Heart right ventricle (tissue), 16 donors: Measurements from ENCODE around the gene FBXO36. TPM values are rescaled to one million over a fixed set of nuclear protein-coding genes. Genes with fewer than 3 reads are reported as not detected.

Experiments
- ATAC-seq, 8 donors: fragments of 200-7000 bp; cut with Tn5 transposase; one replicate each; pipeline ENCODE4 v1.9.1; 2020; ENCODE audit warnings: mild to moderate bottlenecking in 8 of 8, moderate library complexity in 8 of 8, moderate number of reproducible peaks in 1 of 8
- DNase-seq, 2 donors: peaks; one replicate each; pipeline ENCODE4 v3.0.0-alpha.2; 2020
- H3K27ac ChIP-seq, 10 donors: fragments of 200-600 bp; sonication (generic) in 2 of 10; one replicate each; pipeline versions ENCODE4 v1.5.0 to v1.8.0; 2020 to 2022; ENCODE audit warnings: mild to moderate bottlenecking in 3 of 10
- H3K27me3 ChIP-seq, 7 donors: fragments of 200-600 bp; one replicate each; pipeline ENCODE4 v1.8.0; 2021 to 2022; ENCODE audit warnings: mild to moderate bottlenecking in 2 of 7
- H3K36me3 ChIP-seq, 9 donors: fragments of 200-600 bp; sonication (generic) in 1 of 9; one replicate each; pipeline versions ENCODE4 v1.5.0 to v1.8.0; 2020 to 2022; ENCODE audit warnings: mild to moderate bottlenecking in 2 of 9
- H3K4me1 ChIP-seq, 9 donors: fragments of 200-600 bp; sonication (generic) in 1 of 9; one replicate each; pipeline versions ENCODE4 v1.5.0 to v1.8.0; 2020 to 2022; ENCODE audit warnings: mild to moderate bottlenecking in 4 of 9
- H3K4me3 ChIP-seq, 10 donors: fragments of 200-600 bp; sonication (generic) in 2 of 10; one replicate each; pipeline versions ENCODE4 v1.5.0 to v1.8.0; 2020 to 2022; ENCODE audit warnings: mild to moderate bottlenecking in 7 of 10, moderate library complexity in 2 of 10
- H3K9me3 ChIP-seq, 11 donors: fragments of 200-600 bp in 10 of 11; sonication (generic) in 2 of 11; one replicate each; pipeline versions ENCODE4 v1.5.0 to v1.8.0; 2013 to 2022; ENCODE audit warnings: mild to moderate bottlenecking in 2 of 11, control low read depth in 1 of 11, moderate library complexity in 1 of 11
- CTCF ChIP-seq, 9 donors: fragments of 200-600 bp; sonication (generic) in 2 of 9; IDR thresholded peaks; one replicate each; pipeline versions ENCODE4 v1.5.0 to v1.8.0; 2021 to 2022; ENCODE audit warnings: antibody characterized with exemption in 9 of 9, mild to moderate bottlenecking in 5 of 9, moderate library complexity in 1 of 9
- WGBS, 2 donors: extraction: QIAGEN DNeasy Blood & Tissue Kit; methylation state at CpG; one replicate each; pipeline ENCODE4 v1.1.7; 2013; ENCODE audit warnings: inconsistent platforms in 1 of 2; 5-methylcytosine and 5-hydroxymethylcytosine counted together
- intact Hi-C, 10 donors: fragments of 100-400 bp; cut with DNase I; formaldehyde crosslinking; loops; one replicate each; pipeline versions ENCODE4 v1.11.1 to v1.14.2; 2022
- polyA plus RNA-seq, 2 donors: library from polyadenylated mRNA; stranded (reverse); fragments of 200-250 nt; gene quantifications; one replicate each; pipeline ENCODE4 v1.2.3, GENCODE V29; 2013
- total RNA-seq, 10 donors: library from RNA; stranded (reverse); fragmentation: NEBNext Ultra II Directional in 3 of 10; extraction: Animal tissue kit (Norgen Biotek cat#: 25700) in 3 of 10; gene quantifications; one replicate each; pipeline versions ENCODE4 v1.2.1 to v1.2.4, GENCODE V29; 2021 to 2023
- donor health status: Arrhythmogenic right ventricular cardiomyopathy.
- donor health status: ischemic (EF 13 %, LVEDD 7.1; RV severe dilation, severe dysfunction).
- donor health status: healthy with polysubstance abuse.
- donor health status: DM: no; HTN: yes; CAD: no.
- donor health status: DM: no; HTN: no; CAD: no.
- donor health status: ischemic (EF 25% LVEDD 6.9; RV normal size, moderate dysfunction).
- donor health status: ischemic (EF 25% LVEDD 5.7; RV mildly dilated, moderate dysfunction).
- donor health status: healthy.
- donor health status: DM: yes; HTN: yes; CAD: no.
- donor health status: Ischemic cardiomyopathy.
- donor health status: ischemic (EF 35%, LVEDD 5.7; RV mildly dilated, moderate dysfunction).
- donor health status: nonischemic (EF 11% LVEDD 7.7; RV severe dilation, severe dysfunction).
- donor health status: DM: yes; HTN: yes; CAD: no.
- donor health status: PGD.
- donor health status: ischemic (EF 29% LVEDD 5.4; RV normal size, mild dysfunction).
- donor health status: nonischemic (EF 23%, LVEDD 6.1; RV moderate dilation, normal function).

The FBXO36 gene
- total and polyA plus RNA-seq, 12 donors = 0.15 to 1.4 (median 1.2) TPM

- DNase-seq (no peak), ATAC-seq (no peak)
- H3K4me1 ChIP-seq = peaks cover 0 to 7% (median 0%) of the 10 kb centered on the region in 9 donors
- intact Hi-C loops = loop anchor here in 3 of 10 donors (10.0 kb wide), 3 partner anchors 56 to 94 kb away; no protein-coding TSS in a partner anchor
- H3K36me3 ChIP-seq = peaks cover 0 to 14% (median 0%) of the 10 kb centered on the region in 9 donors
- no peaks in the 10 kb centered on the region for H3K27me3 ChIP-seq
- H3K4me3 ChIP-seq = no peak overlapping the region
- H3K27ac ChIP-seq = no peak overlapping the region
- H3K9me3 ChIP-seq = no peaks in the 10 kb centered on the region
- WGBS, 2 donors = 78 to 82% methylated on average over 3 of the region's 3 CpGs
- TF ChIP-seq CTCF (IDR thresholded peaks at IDR 0.05) = no peak
Observed at GRCh38 chr2:230060672-230061293, 138.5 kb downstream of the FBXO36 start.

Other genes starting within 250 kb of the FBXO36 start
- 1 to 10 TPM in 2 of 10 donors, under 1 TPM in 6, not detected in 2; 0.13 to 1.8 (median 0.60) TPM for gene DNER, start 207.9 kb upstream of the FBXO36 start, total RNA-seq
- 1 to 10 TPM in 1 of 2 donors, under 1 TPM in 1; 0.73 to 1.0 TPM for gene DNER, start 207.9 kb upstream of the FBXO36 start, polyA plus RNA-seq
- 100 to 1,000 TPM; 152 to 247 (median 202) TPM for gene TRIP12, start 494 bp upstream of the FBXO36 start, total RNA-seq
- gene TRIP12, start 494 bp upstream of the FBXO36 start, polyA plus RNA-seq = 10 to 100 TPM; 15.6 to 25.3 TPM
- gene SLC16A14, start 146.4 kb downstream of the FBXO36 start, total RNA-seq = 1 to 10 TPM; 2.2 to 4.8 (median 3.6) TPM
- 1 to 10 TPM in 1 of 2 donors, under 1 TPM in 1; 0.87 to 1.0 TPM for gene SLC16A14, start 146.4 kb downstream of the FBXO36 start, polyA plus RNA-seq